ENCODE measurements around the gene SPIN2B.

SPIN2B gene

DNA sequence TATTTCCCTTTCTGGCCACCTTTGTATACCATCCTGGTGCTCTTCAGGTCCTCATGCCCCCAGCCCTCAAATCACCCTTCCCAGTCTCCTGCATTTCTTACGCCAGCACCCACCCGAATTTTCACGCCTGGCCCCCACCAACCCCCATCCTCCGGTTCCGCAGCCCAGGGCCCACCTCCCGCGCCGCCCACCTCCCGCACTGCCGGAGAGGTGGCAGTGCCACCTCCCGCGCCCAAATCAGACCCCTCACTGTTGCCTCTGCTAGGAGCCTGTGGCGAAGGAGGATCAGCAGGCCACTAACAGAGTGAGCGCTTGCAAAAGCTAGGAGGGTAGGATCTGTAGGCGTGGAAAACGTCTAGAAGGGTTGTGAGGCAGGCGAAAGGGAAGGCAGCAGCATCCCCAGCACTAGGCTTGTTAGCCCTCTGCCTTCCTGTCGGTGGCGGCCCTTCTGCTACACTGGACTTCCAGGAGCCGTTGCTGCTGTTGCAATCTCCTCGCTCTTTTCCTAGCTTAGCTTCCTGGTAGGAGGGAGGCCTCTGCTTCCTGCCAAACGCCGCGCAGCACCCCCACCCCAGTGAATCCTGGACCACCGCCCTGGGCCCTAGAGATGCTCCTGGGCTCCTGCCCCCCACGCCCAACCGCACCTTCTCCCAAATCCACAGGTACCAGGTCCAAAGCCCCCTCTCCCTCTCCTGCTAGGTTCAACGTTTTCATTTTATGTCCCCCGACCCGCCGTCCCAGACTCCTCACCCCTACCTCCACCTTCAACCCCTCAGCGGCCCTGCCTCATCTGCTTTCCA is 51.0 kb downstream of the SPIN2B start:
- no peak for DNase-seq
